Activated CD4-positive, alpha-beta T cell treated with anti-CD3 and anti-CD28 coated beads, Interleukin-2, Interleukin-6, amounts not matched to agents 100 ng/mL and 50 ng/mL, durations not matched to agents 16 hours and 8 hours (primary cell): ENCODE data around the gene SPAG9.

Source experiments
- DNase-seq: peaks from one replicate; pipeline ENCODE4 v3.0.0-alpha.2; 2020

Gene SPAG9

DNA sequence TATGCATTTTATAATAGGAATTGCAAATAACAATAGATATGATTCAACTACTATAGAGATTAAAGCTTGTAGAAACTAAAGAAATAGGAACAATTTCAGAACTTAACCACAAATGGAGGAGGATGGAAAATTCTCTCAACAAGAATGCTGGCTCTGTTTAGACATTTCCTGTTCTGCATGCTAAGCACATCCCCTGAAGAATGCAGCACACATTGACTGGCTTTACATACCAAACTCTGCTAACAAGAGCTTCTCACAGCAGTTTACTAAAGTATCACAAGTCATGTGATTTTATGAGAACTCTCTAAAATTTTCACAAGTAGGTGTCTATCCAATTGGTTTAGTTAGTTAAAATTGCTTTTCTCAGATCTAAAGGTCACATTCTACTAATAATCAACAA lies 85.2 kb downstream of the SPAG9 start:
- no peak for DNase-seq

DNA sequence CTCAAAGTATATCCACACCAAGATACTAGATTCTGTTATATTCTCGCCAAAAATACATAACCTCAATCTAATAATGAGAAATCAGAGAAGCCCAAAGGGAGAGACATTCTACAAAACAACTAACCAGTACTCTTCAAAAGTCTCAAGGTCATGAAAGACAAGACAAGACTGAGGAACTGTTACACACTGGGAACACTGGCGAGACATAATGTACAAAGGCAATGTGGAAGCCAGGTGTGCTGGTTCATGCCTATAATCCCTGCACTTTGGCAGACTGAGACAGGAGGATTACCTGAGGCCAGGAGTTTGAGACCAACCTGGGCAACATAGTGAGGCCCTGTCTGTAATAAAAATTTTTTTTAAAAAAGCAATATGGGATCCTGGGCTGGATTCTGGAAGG lies 85.9 kb downstream of the SPAG9 start:
- no peak for DNase-seq

DNA sequence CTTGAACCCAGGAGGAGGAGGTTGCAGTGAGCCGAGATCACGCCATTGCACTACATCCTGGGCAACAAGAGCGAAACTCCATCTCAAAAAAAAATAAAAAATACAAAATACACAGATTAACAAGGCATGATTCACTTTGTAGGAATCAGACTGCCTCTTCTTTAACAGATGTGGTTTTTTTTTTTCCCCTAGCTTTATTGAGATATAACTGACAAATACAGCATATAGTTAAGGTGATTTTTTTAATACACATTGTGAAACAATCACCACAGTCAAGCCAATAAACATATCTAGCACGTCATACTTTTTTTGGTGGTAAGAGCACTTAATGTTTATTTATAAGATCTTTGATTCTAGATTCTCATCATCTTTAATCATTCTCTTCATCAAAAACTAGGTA lies 87.8 kb downstream of the SPAG9 start:
- DNase-seq, result no peak

DNA sequence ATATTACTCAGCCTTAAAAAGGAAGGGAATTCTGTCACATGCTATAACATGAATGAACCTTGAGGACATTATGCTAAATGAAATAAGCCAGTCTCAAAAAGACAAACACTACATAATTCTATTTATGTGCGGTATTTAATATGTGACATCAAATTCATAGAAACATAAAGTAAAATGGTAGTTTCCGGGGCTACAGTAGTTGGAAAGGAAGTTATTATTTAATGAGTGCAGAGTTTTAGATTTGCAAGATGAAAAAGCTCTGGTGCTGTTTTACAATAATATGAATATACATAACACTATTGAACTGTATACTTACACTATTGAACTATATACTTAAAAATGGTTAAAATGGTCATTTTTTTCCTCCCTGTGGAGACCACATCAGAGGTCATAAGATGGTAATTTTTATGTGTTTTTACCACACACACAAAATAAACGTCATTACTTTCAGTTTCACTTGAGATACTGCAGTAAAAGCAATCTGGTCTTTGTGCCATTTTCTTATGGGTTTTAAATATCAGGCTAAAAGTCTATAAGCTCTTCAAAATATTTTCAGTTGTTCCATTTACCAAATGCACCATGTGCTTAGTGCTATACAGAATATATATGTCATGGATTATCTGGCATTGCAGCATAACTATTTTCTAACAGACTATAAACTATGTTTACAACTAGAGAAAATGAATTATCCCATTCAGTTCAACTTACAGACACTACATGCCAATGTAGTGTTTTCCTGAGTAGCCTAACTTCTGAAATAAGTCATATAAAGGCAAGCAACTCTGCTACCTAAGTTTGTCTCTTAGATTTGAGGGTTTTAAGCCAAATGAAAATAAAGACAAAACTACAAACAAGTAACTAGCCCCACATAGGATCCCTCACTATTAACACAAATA lies 90.9 kb downstream of the SPAG9 start:
- DNase-seq, result peak; percentile 37

DNA sequence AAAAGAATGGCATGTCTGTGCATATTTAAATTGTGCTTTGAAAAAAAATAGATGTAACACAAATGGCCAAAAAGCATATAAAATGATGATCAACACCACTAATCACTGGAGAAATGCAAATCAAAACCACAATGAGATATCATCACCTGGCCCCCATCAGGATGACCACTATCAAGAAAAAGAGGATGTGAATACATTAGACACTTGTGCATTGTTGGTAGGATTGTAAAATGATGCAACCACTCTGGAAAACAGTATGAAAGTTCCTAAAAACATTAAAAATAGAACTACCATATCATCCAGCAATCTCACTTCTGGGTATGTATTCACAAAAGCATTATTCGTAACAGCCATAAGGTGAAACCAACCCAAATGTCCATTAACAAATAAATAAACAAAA lies 91.5 kb downstream of the SPAG9 start:
- DNase-seq, result no peak

DNA sequence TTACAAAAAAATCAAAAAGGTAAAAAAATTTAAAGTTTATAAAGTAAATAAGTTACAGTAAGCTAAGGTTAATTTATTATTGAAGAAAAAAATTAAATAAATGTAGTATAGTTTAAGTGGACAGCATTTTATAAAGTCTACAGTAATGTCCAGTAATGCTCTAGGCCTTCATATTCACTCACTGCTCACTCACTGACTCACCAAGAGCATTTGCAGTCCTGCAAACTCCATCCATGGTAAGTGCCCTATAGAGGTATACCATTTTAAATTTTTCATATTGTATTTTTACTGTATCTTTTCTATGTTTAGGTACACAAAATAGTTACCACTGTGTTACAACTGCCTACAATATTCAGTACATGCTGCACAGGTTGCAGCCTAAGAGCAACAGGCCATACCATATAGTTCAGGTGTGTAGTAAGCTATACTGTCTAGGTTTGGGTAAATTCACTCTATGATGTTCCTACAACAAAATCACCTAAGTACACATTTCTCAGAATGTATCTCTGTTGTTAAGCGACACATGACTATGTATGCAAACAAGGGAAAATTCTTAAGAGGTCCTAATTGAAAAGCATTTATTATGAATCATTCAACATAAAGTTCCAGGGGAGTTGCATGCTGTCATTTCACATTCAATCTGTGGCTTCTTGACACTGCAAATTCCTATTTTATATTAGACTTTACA lies 92.3 kb downstream of the SPAG9 start:
- no peak for DNase-seq

DNA sequence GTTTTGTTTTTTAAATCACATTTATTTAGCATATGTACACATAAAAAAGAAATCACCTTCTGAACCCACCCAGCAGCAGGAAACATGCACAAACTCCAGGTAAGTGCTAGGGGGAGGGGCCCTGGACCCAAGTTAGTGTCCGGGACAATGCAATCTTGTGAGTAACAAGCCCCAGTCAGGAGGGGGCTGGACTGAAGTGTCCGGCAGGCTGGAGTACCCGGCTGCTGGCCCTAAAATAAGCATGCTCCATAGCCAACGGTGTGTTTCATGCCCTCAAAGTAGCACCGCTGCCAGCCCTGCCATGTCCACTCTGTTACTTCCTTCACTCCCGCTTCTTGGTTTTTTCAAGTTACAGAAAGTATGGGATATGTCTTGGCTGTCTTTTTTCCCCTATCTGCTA lies 102.1 kb downstream of the SPAG9 start:
- no peak for DNase-seq

DNA sequence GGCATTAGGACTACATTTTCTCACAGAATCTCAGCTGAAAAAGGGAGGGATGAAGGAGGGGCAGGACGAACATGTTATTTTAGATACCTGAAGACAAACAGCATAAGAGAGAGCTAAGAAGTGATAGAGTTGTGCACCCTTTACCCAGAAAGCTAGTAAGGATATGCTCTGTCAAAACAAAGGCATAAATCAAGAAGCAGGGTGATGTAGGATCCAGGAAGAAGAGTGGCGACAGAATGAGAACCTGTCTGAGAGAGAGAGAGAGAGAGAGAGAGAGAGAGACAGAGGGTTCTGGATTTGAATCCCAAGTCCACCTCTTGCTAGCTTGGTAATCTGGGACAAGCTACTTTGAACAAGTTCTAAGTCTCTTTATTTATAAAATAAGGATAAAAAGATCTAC lies 103.4 kb downstream of the SPAG9 start:
- DNase-seq, result no peak

DNA sequence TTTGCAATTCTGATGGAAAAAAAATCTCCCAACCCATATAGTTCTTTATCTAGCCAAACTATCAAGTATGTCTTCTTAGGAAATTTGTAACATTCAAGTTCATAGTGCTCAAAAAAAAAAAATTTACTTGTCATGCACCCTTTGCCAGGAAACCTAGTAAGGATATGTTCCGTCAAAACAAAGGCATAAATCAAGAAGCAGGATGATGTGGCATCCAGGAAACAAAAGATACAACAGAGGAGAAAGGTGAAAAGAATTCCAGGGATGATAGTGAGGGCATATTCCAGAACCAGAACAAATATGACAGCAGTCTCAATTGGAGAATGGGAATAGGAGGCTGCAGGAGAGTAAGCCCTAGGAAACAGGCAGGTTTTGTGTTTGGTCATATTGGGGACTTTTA lies 104.6 kb downstream of the SPAG9 start:
- no peak for DNase-seq

DNA sequence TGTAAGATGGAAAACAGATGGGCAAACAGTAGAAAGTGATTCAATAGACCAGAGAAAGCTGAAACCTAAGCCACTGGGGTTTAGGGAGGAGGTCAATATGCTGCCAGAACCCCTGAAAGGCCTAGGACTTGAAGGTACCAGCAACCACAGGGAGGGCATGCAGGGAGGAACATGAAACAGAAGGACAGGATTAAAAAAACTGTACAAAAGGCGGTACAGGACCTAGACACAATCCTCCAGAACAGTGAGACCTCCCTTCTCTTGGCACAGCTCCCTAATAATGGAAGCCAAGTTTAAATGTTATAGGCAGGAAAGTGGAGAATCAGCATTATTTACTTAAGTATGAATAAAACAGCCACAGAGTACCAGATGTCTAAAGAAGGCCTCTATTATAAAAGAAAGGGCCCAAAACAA lies 105.5 kb downstream of the SPAG9 start:
- no peak for DNase-seq

DNA sequence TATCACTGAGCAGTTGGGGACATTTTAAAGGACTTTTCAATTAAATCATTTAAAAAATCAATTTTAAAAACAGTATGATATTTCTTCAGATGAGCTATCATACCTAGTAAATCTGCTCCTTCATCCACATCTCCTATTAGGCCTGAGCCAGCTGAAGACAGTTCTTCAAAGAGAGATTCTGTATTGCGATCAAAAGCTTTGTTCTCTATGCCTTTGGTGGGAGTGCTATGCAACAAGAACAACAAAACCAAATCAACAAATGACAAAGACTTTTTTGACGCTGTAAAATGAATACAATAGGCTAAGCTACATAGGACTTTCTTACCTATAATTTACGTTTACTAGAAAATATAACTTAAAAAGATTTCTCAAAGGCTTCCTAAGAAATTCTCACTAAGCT lies 106.5 kb downstream of the SPAG9 start:
- no peak for DNase-seq

DNA sequence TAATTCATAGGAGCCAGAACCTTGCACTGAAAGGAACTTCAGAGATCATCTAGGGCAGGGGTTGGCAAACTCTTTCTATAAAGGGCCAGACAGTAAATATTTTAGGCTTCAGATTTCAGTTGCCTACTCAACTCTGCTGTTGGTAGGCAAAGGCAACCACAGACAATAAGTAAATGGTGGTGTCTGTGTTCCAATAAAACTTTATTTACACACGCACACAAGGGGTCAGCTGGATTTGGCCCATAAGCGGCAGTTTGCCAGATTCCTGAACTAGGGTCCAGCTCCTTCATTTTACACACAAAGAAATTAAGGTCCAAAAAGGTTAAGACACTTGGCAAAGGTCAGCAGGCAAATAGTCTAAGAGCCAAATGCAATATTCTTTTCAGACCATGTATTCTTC lies 107.3 kb downstream of the SPAG9 start:
- no peak for DNase-seq

DNA sequence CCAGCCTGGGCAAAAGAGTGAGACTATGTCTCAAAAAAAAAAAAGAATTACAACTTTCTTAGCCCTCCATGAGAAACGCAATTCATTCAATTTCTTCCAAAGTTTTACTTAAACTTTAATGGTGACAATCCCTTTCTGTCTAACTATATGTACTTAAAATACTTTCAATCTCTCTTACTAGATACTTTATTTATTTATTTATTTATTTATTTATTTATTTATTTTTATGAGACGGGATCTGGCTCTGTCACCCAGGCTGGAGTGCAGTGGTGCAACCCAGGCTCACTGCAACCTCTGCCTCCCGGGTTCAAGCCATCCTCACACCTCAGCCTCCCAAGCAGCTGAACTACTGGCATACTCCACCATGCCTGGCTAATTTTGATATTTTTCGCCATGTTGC lies 108.1 kb downstream of the SPAG9 start:
- no peak for DNase-seq

DNA sequence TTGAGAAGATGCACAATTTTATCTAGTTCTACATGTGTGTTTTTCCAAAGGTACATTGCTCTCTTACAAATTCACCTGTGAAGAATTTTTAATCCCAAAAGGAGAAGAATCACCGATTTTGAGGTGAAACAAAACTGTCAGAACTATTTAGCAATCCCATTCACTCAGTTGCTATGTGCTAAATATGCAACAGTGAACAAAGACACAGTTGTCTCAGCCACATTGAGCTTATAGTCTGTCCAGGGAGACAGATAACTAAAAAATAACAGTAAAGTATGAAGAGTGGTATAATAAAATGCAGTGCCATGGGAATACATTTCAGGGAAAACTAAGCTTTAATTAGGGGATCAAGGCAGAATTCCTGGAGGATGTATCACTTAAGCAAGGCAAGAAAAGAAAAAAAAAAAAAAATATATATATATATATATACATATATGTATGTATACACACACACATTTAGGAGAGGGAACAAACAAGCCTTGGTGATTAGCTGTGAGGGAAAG lies 110.4 kb downstream of the SPAG9 start:
- DNase-seq, result no peak

DNA sequence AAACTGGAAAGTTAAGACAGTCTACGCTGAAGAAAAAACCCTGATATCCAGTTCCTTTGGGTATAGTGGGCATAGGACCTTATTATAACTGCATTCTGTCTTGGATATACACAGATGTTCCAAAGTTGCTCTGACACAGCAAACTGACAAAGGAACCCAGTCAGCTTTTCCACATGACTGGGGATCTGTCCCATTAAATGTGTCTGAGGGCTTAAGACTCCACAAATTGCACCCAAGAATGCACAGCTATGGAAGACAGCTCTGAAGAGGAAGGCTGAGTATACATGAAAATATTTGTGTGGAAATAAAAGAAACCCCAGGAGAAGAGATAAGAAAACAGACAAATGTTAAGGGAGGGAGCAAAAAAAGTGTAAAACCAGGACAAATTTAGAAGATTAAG lies 114.1 kb downstream of the SPAG9 start:
- no peak for DNase-seq

DNA sequence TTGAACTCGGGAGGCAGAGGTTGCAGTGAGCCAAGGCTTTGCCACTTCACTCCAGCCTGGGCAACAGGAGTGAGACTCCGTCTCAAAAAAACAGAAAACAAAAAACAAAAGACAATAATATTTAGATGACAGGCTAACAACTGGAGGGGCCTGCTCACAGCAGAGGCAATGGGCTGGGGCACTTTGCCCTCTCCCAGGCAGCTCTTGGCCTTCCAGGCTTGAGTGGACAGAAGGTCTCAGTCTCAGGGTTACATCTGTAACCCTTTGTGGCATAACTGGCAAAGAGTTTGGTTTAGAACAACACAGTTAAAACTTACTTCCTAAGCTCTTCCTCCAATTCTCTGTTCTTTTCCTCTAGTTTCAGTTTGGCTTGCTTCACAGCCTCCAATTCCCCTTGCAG lies 114.9 kb downstream of the SPAG9 start:
- DNase-seq, result no peak

DNA sequence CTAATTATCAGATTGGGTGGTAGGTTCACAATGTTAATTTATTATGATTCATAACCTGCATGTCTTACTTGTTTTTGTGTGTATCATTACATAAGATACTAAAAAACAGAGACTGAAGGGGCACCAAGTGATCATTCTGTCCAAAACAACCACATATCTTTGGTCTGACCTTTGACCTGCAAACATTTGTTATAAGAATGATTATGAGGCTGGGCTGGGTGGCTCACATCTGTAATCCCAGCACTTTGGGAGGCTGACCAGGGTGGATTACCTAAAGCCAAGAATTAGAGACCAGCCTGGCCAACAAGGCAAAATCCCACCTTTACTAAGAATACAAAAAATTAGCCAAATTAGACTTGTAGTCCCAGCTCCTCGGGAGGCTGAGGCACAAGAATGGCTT lies 116.4 kb downstream of the SPAG9 start:
- no peak for DNase-seq

DNA sequence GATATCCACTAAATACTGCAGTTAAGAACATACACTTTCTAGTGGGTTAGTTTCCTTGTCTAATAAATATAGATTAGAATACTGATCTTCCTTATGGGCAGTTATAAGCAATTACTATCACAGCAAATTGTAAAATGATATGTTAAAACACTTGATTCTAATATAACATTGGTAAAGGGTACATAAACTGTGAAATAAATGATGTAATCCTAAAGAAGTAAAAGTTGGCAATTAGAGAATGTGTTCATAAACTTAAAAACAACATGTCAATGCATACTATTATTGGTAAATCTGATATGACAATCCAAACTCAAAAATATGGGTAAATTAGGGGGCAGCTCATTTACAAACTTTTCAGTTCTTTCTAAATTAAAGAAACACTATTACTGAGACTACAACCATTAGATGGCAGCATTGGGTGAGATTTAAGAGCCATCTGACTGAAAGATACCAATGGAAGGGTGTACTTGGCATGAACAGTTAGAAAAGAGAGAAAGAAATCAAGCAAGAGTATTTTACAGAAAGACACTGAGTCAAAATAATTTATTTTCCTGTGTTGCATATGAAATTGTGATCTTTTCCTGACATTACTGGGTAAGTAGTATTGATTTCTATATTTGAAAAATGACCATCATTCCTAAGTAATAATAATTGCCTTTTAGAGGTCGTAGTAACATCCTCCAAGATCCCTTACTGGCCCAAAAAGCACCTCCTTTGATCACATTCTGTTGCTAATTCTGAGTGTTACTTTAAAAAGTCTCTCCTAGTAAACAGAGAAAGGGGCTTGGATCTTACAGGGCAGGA lies 119.6 kb downstream of the SPAG9 start:
- DNase-seq, result peak; percentile 67

DNA sequence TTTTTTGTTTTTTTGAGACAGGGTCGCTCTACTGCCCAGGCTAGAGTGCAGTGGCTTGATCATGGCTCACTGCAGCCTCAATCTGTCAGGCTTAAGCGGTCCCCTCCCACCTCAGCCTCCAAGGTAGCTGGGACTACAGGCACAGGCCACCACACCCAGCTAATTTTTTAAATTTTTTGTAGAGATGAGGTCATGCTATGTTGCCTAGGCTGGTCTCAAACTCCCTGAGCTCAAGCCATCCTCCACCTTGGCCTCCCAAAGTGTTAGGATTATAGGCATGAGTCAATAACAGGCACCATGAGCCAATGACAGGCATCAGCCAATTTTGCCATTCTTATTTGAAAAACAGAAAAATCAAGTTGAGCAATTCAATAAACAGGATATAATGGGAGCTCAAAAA lies 125.0 kb downstream of the SPAG9 start:
- DNase-seq, result no peak

DNA sequence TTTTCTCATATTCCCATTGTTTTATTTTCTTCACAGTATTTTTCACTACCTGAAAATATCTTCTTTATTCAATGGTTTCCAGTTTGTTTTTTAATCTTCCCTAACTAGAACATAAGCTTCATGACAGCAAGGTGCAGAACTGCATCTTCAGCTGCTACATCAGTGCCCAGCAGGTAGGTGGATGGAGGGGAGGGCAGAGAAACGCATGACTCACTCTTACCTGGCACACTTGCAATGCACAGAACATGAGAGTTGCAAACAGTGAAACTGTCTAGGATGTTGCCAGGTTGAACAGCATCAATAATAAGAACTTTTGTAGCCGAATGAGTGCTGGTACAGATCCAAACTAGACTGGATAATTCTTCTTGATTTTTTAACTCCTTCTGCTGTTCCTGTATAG lies 127.1 kb downstream of the SPAG9 start:
- no peak for DNase-seq

DNA sequence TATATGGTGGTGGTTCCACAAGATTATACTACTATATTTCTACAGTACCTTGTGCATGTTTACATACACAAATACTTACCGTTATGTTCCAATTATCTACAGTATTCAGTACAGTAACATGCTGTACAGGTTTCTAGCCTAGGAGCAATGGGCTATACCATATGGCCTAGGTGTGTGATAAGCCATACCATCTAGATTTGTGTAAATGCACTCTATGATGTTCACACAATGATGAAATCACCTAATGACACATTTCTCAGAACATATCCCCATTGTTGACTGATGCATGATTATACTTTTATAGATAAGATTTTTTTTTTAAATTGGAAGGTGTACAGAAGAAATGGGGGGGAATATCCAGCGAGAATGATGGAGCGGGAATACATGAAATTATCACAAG lies 131.5 kb downstream of the SPAG9 start:
- DNase-seq, result no peak

DNA sequence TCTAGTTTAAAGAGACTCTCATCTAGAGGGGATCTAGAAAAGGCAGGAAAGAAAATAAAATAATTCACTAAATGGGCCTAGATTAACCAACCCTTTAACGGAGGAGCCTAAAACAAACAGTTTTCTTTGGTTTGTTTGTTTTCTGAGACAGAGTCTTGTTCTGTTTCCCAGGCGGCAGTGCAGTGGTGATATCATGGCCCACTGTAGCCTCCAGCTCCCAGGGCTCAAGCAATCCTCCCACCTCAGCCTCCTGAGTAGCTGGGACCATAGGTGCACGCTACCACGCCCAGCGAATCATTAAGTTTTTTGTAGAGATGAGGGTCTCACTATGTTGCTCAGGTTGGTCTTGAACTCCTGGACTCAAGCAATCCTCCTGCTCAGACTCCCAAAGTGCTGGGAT lies 132.2 kb downstream of the SPAG9 start:
- no peak for DNase-seq

DNA sequence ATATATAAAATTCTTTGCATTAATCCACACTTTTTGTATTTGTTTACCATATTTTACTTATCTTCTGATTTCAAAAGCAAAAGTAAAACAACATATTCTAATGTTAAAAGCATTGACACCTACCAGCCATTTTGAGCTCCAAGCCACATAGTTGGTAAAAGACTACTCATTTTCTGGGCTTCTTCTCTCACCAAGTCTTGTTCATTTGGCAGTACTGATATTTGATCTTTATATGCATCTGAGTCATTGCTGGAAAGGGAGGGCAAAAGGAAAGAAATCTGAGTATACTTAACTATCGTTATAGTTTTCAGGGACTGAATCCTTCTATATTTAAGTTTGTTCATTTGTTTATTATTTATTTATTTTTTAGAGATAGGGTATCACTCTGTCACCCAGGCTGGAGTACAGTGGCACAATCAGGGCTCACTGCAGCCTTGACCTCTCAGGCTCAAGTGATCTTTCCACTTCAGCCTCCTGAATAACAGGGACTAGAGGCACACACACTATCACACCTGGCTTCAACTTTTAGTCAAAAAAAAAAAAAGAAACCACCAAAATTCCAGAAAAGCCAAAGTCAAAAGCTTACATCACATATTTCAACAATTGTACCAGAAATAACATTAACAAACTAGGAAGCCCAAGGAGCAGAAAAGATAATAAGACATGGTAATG lies 133.5 kb downstream of the SPAG9 start:
- peak; percentile 36 for DNase-seq
